Brain microvascular endothelial cell (primary cell): ENCODE results near the gene PADI1.

Source experiments
- DNase-seq: peaks from one replicate; pipeline ENCODE4 v3.0.0-alpha.2; 2020
- H3K27ac ChIP-seq: fragments of 250-450 bp; sonication (Bioruptor Pico); 2 replicates; pipeline ENCODE4 v1.5.1; 2020; ENCODE audit warnings: mild to moderate bottlenecking, moderate library complexity
- H3K27me3 ChIP-seq: fragments of 250-450 bp; sonication (Bioruptor Pico); replicated peaks from 2 replicates; pipeline ENCODE4 v1.5.1; 2020; ENCODE audit warnings: mild to moderate bottlenecking
- H3K36me3 ChIP-seq: fragments of 250-450 bp; sonication (Bioruptor Pico); replicated peaks from 2 replicates; pipeline ENCODE4 v1.5.1; 2020; ENCODE audit warnings: mild to moderate bottlenecking
- H3K4me3 ChIP-seq: 2 replicates; pipeline ENCODE4 v1.5.1; 2011; ENCODE audit warnings: low read depth, mild to moderate bottlenecking, control low read depth, low read length, moderate library complexity
- CTCF ChIP-seq: IDR thresholded peaks from 2 replicates; pipeline ENCODE4 v1.5.1; 2011; ENCODE audit warnings: low read depth, mild to moderate bottlenecking, moderate library complexity, low read length, control low read depth, inconsistent platforms; ENCODE audit errors: missing control alignments
- in situ Hi-C: cut with HindIII; loops from 2 replicates; pipeline ENCODE4 v1.10.0; 2017; ENCODE audit warnings: low sequenced_read_pairs, low pct_ligation_motif_present

Gene PADI1

GRCh38 chr1:17161926-17162800 lies 42.8 kb upstream of the PADI1 start:
- H3K27me3 ChIP-seq: no peaks in the 10 kb centered on the region
- no peaks in the 10 kb centered on the region for H3K36me3 ChIP-seq
- in situ Hi-C loops: no loop called here
- H3K27ac ChIP-seq: no peak overlapping the region
- no peak for TF ChIP-seq CTCF
- no peak overlapping the region for H3K4me3 ChIP-seq
- no peak for DNase-seq

- Histone ChIP-seq H3K36me3 (no peaks in the 10 kb centered on the region), H3K4me3 (no peak overlapping the region), H3K27me3 (no peaks in the 10 kb centered on the region), H3K27ac (no peak overlapping the region)
- in situ Hi-C loops: no loop called here
- no peak for DNase-seq
- TF ChIP-seq CTCF: no peak
These were observed 42.0 kb upstream of the PADI1 start for GRCh38 chr1:17162941-17163340.

- H3K27ac ChIP-seq: no peak overlapping the region
- no peak for DNase-seq
- no peaks in the 10 kb centered on the region for H3K27me3 ChIP-seq
- H3K4me3 ChIP-seq: no peak overlapping the region
- H3K36me3 ChIP-seq: no peaks in the 10 kb centered on the region
- TF ChIP-seq CTCF: no peak
- in situ Hi-C loops: no loop called here
These were observed 41.6 kb upstream of the PADI1 start for GRCh38 chr1:17163371-17163770.

GRCh38 chr1:17163789-17164666 lies 40.9 kb upstream of the PADI1 start:
- no peak for TF ChIP-seq CTCF
- in situ Hi-C loops: no loop called here
- Histone ChIP-seq H3K27ac (no peak overlapping the region), H3K4me3 (no peak overlapping the region), H3K27me3 (no peaks in the 10 kb centered on the region), H3K36me3 (no peaks in the 10 kb centered on the region)
- DNase-seq: no peak

- Histone ChIP-seq H3K4me3 (no peak overlapping the region), H3K36me3 (no peaks in the 10 kb centered on the region), H3K27me3 (no peaks in the 10 kb centered on the region), H3K27ac (no peak overlapping the region)
- no peak for TF ChIP-seq CTCF
- in situ Hi-C loops: no loop called here
- no peak for DNase-seq
These were observed 39.1 kb upstream of the PADI1 start for GRCh38 chr1:17165823-17166222.
